GM12891 (cell line): ENCODE data around the gene ZNF70.

ENCODE experiments used
- POLR2A ChIP-seq: IDR thresholded peaks from 2 replicates; pipeline ENCODE4 v1.6.1; 2011; ENCODE audit warnings: low read depth, low read length, control low read depth
- POLR2AphosphoS5 ChIP-seq: IDR thresholded peaks from 2 replicates; pipeline ENCODE4 v1.6.1; 2011; ENCODE audit warnings: low read depth, low read length, control low read depth
- TAF1 ChIP-seq: IDR thresholded peaks from 2 replicates; pipeline ENCODE4 v1.6.1; 2011; ENCODE audit warnings: low read depth, low read length, control low read depth

- TF ChIP-seq POLR2A: no peak
- TF ChIP-seq TAF1: no peak
- TF ChIP-seq POLR2AphosphoS5: no peak
Observed at GRCh38 chr22:23722724-23723123, 28.2 kb downstream of the ZNF70 start.
